ENCODE measurements around the gene C11orf16.

DNA sequence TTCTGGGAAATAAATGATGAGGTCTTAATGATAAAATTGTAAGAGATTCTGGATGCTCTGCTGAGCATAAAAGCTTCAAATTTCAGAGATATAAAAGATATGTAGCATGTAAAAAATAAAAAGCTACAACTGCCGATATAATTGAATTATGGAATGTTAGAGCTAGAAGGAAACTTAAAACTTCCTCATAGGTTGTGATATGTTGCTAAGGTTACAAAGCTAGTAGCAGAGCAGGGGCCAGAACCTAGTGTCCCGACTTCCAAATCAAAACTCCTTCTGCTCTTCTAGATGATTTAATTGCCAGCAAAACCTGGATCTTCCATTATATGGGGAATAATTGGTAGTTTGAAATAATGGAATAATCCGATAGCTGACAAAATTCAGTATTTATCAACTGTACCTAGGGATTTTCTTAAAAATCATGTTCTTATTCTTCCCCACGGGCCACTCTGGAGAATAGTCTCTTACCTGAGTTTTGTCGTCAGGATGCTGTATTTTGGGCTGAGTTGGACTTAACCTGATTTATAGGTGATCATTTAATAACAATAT lies 9.8 kb upstream of the C11orf16 start, which contains the start of gene ASCL3:
- TF ChIP-seq, protein P1, sequence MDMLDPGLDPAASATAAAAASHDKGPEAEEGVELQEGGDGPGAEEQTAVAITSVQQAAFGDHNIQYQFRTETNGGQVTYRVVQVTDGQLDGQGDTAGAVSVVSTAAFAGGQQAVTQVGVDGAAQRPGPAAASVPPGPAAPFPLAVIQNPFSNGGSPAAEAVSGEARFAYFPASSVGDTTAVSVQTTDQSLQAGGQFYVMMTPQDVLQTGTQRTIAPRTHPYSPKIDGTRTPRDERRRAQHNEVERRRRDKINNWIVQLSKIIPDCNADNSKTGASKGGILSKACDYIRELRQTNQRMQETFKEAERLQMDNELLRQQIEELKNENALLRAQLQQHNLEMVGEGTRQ (IDR thresholded peaks at IDR 0.05) = no peak
- TF ChIP-seq CHD4 (IDR thresholded peaks at IDR 0.05; ENCODE audit: borderline replicate concordance) (no peak), CHD2 (IDR thresholded peaks at IDR 0.05; ENCODE audit: low read length, partially characterized antibody) (no peak), HOXA7 (CRISPR knock-in tag; IDR thresholded peaks at IDR 0.05) (no peak), KDM1A (IDR thresholded peaks at IDR 0.05; ENCODE audit: low read depth) (no peak), CEBPB (IDR thresholded peaks at IDR 0.05) (no peak), POLR2A (IDR thresholded peaks at IDR 0.05; ENCODE audit: low read length) (no peak), RAD21 (conservative IDR thresholded peaks at IDR 0.05 in 1 of 2, IDR thresholded peaks at IDR 0.05 in 1 of 2) (no peak)
- TF ChIP-seq, protein P2, sequence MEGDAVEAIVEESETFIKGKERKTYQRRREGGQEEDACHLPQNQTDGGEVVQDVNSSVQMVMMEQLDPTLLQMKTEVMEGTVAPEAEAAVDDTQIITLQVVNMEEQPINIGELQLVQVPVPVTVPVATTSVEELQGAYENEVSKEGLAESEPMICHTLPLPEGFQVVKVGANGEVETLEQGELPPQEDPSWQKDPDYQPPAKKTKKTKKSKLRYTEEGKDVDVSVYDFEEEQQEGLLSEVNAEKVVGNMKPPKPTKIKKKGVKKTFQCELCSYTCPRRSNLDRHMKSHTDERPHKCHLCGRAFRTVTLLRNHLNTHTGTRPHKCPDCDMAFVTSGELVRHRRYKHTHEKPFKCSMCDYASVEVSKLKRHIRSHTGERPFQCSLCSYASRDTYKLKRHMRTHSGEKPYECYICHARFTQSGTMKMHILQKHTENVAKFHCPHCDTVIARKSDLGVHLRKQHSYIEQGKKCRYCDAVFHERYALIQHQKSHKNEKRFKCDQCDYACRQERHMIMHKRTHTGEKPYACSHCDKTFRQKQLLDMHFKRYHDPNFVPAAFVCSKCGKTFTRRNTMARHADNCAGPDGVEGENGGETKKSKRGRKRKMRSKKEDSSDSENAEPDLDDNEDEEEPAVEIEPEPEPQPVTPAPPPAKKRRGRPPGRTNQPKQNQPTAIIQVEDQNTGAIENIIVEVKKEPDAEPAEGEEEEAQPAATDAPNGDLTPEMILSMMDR (IDR thresholded peaks at IDR 0.05) = no peak

All from A549 (cell line).